Hematopoietic multipotent progenitor cell treated with erythropoietin and hydrocortisone succinate and interleukin-3 and kit ligand, for 6 days (in vitro differentiated cells): ENCODE results near the gene CPS1.

Source experiments
- DNase-seq: peaks from one replicate; pipeline ENCODE4 v3.0.0-alpha.2; 2015

Gene CPS1

DNA sequence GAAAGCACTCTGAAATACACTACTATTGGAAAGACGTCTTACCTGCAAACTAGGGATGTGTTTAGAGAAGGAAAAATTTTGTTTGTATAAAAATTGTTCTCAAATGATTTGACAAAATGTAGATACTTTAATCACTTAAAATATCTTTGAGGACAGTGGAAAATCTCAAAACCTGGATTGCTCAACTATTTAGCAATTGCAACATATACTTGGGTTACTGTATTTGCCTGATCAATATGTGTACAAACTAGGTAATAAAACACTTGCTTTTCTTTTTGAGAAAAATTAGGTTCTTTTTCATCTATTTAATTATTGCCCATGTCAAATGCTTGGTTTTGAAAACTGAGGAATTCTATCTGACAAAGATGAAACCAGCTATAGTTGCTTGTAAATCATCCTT, 60.9 kb downstream of the CPS1 start:
- no peak for DNase-seq

DNA sequence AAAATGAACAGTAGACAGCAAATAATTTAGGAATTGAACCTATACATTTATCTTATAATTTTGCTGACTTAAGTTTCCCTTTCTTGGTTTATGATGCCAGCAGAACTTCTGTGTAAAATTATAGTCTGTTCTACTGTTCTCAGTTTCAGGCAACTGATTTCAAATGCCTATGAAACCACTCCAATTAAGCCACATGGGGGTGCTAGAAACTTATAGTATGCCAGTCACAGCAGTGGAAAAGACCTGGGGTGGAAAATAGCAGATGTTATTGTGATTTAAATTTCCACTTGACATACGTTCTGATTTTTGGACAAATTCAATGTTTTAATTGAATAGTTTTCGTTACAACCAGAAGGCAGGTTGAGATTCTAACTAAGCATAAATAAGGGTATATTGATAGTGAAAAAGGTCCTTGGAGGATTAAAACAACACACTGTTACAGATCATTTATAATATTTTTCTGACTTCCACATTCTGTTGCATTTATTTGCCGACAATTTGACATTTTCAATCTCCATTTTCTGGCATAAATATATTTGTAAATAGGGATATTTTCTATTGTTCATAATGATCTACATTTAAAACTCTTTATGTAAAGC, 61.4 kb downstream of the CPS1 start:
- DNase-seq = peak; percentile 59

DNA sequence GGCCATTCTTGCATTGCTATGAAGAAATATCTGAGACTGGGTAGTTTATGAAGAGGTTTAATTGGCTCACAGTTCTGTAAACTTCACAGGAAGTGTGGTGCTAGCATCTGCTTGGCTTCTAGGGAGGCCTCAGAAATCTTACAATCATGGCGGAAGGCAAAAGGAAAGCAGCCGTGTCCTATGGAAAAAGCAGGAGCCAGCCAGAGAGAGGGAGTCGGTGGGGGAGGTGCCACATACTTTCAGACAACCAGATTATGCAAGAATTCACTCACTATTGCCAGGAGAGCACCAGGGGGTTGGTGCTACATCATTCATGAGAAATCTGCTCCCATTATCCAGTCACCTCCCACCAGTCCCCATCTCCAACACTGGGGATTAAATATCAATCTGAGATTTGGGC, 64.1 kb downstream of the CPS1 start:
- DNase-seq = no peak

DNA sequence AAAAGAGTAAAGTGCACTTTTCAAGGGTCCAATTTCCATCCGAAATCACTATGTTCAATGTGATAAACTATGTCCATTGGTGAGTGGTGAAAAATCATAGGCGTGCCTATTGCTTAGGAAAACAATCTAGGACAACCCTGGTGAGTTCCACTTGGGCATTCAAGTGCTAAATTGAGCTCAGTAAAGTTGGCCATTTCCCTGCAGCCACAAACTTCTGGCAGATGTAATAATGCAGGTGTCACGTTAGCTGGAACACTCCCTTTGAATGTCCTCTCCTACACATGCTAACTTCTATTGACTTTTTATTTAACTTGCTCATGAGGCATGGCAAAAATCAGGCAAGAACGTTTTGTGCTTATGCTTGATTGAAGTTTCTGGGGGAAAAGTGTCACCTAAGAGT, 67.1 kb downstream of the CPS1 start:
- no peak for DNase-seq

DNA sequence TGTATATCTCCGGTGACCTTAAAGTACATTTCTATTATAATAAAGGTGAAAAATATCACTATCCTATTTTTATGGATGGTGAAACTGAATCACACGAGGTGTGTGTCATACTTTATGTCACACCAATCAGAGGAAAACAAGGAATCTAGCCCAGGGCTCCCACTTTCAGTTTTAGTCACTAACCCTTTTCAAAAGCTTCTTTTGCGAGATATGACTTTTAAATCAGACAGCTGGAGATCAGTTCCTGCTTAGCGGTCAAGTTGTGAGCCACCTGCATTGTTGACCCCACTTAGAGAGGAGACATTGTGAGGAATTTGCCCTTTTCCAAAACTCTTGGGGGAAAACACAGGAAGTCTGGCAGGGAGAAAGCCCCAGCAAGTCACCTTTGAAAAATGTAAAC, 70.5 kb downstream of the CPS1 start:
- DNase-seq = no peak

DNA sequence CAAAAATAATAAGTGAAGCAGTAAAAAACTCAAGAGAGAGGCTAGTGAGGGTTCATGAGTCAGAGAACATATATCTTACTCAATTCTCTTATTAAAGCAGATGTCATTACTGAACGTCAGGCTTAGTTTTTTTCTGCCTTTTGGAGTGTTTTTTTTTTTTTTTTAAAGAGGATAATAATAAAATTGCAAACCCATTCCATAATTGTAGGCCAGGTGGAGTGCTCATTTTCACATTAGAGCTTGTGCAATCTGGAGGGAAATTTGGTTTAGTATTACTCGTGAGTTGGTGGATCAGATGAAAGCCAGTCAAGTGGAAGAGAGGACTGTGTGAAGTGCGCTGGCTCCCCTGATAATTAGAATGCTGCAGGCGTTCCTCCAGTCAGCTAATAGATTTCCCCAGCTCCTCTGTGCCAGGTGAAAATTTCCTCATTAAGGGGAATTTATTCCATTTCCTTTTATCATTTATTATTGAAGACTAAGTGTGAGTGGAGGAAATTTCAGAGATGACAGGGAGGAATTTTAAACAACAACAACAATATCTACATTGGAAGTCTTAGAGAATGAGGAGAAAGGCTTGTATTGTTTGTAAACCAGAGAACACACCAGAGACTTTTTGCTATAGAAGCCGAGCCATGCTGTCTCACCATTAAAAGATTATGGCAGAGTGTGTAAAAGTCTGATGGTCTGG, 74.6 kb downstream of the CPS1 start:
- no peak for DNase-seq

DNA sequence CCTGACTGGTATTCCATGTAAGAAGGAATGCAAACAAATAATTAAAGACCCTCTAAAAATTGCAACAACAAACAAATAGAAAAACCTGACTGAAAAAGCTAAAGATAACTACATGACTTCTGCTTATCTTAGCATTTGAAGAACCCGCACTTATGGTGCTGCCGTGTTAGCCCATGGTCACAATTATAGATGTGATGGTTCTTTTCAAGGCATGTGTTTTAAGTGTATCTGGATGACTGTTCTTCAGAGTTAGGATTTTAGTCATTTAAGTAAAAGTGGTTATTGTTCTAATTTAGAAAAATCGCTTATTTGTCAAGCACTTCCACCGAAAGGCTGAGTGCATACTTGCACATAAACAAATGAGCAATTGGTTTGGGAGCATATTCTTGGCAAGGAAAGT, 77.3 kb downstream of the CPS1 start:
- DNase-seq = no peak

DNA sequence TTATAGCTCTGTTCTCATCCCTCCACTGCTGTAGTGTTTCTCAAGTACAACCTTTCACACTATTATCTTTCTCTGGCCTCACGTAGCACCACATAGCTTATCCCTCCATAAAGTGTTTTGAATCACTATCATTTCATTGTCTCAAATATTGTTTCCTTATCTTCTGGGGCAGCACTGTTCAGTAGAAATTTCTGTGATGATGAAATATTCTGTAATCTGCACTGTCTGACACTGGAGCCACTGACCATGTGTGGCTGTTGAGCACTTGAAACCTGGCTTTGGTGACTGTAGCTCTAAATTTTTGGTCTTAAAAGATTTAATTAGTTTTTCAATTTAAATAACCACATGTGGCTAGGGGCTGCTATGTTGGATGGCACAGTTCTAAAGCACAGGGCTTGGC, 78.9 kb downstream of the CPS1 start:
- no peak for DNase-seq

DNA sequence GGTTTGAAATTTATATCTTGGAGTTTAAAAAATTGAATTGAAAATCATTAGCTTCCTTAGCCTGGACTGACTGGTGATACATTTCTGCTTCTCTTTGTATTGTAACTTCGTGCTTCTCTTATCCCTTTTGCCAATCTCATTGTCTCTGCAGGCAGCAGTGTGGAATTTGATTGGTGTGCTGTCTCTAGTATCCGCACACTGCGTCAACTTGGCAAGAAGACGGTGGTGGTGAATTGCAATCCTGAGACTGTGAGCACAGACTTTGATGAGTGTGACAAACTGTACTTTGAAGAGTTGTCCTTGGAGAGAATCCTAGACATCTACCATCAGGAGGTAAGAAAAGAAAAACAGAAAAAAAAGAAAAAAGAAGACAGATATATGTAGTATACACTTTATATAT, 85.9 kb downstream of the CPS1 start:
- DNase-seq = no peak

DNA sequence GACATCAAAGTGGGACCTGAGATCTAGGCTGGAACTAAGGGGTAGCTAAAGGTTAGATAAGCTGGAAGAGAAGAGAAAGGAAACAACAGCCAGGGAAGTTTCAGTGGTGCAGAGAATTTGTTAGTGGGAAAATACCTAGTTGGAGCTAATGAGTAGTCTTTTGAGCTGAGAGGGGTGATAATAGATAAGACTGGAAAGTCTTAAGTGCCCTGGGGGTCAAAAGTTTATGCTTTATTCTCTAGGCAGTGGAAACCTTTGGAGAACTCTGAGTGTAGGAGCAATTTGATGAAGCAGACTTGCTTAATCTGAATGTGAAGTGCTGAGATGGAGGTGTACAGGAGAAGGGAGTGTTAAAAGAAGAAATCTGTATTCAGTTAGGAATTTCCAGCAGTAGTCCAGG, 90.8 kb downstream of the CPS1 start:
- no peak for DNase-seq

DNA sequence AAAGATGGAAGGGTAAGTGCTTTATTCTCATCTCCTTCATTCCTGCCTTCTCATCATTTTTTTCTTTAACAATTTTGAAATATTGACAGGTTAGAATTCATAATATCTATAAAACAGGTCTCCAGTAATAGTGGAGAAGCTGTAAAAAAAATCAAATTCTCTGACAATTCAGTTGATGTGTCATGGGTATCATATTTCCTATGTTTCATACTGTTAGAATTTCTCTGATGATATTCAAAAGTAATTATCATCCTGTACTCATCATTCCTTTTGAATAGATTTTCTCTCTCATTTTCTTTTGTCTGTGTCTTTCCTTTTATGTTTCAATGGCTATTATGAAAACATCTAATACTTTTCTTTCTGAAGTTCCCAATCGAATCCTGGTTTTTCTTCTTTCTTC, 97.7 kb downstream of the CPS1 start:
- no peak for DNase-seq

DNA sequence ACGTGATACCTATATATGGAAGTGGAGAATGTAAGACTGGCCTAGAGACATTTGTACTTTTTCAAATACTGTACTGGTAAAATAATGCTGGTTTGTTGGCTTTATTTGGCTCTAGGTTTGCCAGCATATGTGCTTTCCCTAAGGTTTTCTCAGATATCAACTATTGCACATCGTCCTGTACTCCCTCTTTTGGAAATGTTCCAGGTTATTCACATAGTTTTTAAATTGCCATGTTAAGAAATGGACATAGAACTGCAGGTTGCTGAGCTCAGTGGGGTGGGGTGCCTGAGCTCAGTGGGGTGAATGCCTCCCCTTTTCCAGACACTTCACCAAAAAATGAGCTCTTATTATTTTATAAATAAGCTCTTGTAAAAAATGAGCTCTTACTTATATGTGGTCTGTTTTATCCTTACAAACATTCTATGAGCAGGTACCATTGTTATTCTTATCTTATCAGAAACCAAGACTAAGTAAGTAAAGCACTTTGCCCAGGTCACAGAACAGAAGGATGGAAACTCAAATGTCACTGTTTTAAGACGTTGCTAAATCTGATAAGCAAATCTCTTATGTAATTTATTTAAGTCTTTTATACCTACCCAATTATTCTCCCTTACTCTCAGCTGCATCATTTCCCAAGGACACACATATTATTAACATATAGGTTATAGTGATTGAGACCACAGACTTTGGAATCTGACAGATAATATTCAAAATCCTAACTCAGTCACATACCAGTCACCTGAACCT, 99.0 kb downstream of the CPS1 start:
- DNase-seq = no peak

DNA sequence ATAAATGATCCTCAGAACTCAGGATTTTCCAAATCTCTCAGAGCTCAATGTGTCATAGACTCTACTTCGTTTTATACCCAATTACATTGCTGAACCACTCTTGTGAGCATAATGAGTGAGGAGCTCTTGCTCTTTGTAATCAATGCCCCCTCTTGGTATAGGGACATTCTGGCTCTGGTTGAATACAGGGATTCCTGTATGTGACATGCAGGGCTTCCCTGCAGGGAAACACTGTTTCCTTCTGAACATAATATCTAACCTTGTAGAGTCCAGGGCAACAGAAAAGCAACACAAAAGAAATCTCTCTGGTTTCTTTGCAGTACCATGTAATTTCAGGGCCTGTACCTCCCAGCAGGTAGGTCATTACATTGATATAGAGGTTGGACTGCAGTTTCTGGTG, 101.5 kb downstream of the CPS1 start:
- no peak for DNase-seq

DNA sequence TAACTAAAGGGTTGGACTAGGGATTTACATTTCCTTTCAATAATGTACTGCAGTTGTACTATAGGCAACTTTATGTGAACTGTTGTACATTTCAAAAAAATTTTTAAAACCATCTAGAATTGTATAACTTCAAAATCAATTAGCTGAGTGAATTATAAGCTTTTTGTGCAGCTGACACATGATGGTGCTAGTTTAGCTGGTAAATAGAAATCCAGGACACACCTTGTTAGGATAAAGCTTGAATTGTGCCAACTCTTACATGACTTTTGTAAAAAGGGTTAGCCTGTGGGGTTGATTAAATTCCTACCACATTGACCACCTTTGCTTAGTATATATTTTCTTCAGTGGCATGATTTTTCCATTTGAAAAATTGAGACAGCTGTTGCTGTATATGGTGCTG, 104.4 kb downstream of the CPS1 start:
- DNase-seq = no peak

DNA sequence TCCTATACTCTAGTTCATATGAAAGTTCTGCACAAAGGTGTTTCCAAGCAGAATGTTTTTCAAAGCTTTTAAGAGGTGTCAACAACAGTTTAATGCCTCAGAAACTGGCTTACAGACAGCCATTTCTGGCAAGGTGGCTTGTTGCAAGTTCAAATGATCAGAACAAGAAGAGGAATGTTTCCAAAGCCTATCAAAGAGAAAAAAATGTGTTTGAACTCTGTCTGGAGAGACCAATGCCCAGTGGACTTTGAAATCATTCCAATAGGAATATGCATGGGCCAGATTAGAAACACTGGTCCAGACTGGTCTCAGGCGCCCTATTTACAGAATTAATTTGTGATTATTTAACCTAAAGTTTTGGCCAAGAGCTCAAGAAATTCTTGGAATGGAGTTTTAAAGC, 106.2 kb downstream of the CPS1 start:
- DNase-seq = no peak

DNA sequence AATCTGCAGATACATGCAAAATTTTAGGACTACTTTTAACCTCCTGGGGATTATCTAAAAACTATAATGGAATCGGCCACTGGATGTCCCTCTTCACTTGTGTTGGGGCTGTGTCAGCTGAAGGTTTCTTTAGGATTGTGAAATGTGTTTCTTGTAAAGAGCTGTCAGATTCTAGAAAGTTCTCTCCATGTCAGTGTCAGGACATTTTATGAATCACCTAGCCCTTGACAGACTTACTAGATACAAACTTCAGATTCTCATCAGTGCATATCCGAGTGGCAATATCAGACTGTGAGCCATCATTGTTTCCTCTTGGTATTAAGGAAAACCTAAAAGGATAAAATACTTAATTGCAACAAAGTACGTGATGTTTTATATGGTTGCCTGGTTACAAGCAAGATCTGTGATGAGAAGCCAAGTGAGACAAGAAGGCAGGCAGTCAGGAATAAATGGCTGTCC, 107.3 kb downstream of the CPS1 start:
- peak; percentile 26 for DNase-seq

DNA sequence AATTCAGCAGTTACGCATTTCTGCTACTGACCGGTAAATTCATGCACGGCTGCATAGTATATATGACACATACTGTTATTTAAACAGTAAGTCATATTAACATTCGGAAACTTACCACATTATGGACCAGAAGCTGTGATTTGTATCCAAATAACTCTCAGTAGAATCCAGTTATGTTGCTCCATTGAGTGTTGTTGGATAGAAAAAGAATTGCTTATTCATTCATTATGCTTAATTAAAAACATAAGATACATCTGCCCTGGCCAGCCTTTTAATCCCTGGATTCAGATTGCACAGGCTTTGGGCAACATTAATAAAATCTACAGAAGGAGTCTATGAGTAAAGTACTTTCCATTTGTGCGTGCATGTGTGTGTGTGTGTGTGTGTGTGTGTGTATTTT, 111.3 kb downstream of the CPS1 start:
- DNase-seq = no peak

DNA sequence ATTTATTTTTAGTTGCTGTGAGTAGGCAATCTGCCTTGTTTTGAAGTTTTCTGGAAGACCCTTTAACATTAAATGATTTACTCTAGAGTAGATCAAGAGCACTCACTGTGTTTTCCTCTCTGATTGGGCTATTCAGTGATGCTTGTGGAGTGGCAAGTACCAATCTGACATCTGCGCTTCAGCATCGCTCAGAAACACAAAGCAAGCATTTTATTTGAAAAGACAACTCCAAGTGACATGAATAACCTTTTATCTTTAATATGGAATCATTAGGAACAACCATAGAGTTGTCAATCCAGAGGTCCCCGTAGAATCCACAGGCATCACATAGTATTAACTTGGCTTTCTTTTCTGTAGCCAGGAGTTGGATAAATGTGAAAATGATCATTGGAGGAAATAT, 114.7 kb downstream of the CPS1 start:
- DNase-seq = no peak

DNA sequence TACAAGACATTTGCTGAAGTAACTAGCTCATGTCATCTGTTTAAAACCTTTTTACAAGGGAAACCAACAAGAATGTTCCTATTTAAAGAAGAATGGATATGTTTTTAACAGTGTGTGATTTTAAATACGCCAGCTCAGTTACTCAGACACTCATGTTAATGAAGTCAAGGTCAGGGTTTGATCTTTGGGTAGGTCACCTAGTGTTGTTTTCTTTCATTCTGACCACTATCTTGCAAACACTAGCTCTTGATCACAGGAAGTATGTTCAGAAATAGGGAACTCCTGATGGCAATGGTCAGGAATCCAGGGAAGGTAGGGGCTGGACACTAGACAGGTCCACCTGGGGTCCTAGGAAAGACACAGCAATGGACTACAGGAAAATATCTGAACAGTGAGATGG, 116.7 kb downstream of the CPS1 start:
- no peak for DNase-seq

DNA sequence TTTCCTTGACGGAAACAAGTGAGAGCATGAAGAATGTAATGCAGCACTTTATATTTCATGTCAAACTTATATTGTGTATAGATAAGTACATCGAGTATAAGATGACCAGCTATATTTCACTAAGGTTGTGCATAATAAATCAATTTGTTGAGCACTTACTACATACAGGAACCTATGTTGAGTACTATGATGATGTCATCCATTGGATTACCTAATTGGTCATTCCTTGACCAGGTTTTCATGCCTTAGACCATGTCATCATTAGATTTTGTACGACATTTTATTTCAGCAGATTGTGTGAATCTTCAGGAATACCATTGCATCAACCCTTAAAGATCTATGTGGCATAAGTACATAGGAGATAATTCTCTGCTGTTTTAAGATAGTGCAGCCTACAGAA, 119.7 kb downstream of the CPS1 start:
- DNase-seq = no peak

DNA sequence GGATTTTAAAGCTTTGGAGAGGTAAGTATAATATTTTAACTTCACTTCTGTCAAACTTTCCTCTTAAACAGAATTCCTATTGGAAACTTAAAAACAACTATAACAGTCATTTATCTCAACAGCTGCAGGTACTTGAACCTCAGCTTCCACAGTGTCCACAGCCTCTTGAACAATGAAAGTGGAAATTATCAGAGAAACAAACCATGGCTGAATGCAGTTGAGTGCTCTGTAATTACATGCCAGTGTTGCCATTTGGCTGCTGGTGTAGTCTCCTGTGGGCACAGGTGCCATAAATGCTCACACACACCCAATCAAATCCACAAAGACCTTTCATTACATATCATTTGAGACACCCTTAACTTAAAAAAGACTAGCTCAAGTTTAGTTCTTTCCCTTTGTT, 125.1 kb downstream of the CPS1 start:
- DNase-seq = no peak

DNA sequence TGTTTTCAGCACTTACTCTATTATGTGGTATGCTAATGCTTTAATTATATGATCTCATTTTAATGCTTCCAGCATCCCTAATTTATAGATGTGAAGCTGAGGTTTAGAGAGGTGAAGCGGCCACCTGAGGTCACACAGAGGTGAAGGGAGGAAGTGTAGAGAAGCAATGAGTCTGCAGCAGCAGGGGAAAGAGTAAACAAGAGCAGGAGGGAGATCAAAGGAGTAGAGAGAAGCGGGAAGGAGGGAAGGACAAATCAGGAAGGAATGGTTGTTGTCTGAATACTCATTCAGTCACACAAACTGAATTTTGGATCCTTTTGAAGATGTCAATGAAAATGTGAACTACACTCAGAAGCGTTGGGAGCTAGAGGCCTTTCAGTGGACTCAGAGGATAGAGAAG, 130.0 kb downstream of the CPS1 start:
- DNase-seq = no peak

DNA sequence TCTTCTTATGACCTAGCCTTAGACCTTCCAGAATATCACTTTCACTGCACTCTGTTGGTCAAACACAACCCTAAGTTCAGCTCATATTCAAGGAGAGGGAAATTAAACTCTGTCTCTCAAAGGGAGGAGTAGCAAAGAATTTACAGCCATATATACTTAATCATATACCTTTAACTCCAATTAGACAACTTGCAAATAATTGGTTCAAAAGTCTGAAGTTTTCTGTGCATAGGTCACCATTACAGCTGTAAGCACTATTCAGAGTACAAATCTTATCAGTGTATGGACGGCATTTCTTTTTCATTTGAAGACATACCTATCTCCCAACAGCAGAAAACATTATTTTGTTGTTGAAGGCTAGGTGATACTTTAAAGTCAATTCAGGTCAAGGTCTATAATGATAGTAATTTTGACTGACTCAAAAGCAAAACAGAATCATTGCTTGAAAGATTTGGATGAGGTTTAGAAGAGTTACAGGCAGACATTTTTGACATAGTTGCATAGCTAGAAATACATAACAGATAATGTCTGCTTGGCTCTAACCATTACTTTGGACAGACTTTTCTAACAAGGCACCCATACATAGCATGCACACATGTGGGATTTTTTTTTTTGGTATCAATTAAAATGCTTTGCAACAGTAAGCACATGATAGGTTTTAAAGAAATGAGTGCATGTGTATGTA, 131.5 kb downstream of the CPS1 start:
- no peak for DNase-seq

DNA sequence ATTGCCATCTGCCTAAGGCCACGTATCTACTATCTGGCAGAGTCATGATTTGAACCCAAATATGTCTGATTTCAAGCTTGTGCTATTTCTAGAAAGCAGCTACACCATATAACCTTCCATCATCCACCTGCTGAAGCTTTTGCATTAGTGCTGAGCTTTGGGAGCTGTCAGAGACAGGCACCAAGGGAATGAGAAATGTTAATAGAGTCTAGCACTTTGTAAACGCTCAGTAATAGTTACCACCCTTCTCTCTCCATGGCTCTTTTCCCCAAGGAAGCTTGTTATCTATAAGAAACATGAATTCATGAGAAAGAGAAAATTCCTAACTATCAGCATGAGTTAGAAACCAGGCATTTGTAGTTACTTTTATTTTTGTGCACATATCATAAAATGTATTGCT, 151.5 kb downstream of the CPS1 start:
- no peak for DNase-seq
